ENCODE measurements around the gene RNF146. TPM values are rescaled to one million over a fixed set of nuclear protein-coding genes. Genes with fewer than 3 reads are reported as not detected.

RNF146 gene
- total RNA-seq, 4 donors from 2014 or later, result 18.6 to 54.6 (median 27.0) TPM

DNA sequence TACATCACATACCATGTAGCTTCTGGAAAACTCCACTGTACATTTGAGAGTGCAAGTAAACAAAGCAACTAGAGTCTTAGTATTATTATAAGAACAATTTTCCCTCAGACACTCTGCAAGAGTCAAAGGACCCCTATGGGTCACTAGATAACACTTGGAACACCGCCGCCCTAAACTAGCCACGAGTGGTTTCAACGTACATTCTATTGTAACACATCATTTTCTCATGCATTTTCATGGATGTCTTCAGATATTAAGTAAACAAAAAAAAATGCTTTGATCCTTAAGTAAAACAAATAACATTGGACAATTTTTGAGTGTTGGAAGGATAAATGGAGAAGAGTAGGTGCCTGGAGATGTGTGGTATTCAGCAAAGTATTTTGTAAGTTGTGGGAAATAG, 3.2 kb upstream of the RNF146 start:
- Histone ChIP-seq H3K4me3 (no peak overlapping the region), H3K4me1 (peaks cover 8% of the 10 kb centered on the region), H3K27ac (no peak overlapping the region), H3K36me3 (no peaks in the 10 kb centered on the region), H3K9me3 (no peaks in the 10 kb centered on the region), H3K27me3 (no peaks in the 10 kb centered on the region)
- DNase-seq (ENCODE audit: low spot score in 2 of 2), result no peak
- WGBS, result 68% methylated on average over 4 of the region's 4 CpGs
- TF ChIP-seq, protein P1, sequence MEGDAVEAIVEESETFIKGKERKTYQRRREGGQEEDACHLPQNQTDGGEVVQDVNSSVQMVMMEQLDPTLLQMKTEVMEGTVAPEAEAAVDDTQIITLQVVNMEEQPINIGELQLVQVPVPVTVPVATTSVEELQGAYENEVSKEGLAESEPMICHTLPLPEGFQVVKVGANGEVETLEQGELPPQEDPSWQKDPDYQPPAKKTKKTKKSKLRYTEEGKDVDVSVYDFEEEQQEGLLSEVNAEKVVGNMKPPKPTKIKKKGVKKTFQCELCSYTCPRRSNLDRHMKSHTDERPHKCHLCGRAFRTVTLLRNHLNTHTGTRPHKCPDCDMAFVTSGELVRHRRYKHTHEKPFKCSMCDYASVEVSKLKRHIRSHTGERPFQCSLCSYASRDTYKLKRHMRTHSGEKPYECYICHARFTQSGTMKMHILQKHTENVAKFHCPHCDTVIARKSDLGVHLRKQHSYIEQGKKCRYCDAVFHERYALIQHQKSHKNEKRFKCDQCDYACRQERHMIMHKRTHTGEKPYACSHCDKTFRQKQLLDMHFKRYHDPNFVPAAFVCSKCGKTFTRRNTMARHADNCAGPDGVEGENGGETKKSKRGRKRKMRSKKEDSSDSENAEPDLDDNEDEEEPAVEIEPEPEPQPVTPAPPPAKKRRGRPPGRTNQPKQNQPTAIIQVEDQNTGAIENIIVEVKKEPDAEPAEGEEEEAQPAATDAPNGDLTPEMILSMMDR (IDR thresholded peaks at IDR 0.05), result no peak
- TF ChIP-seq POLR2A (IDR thresholded peaks at IDR 0.05) (no peak), POLR2AphosphoS5 (IDR thresholded peaks at IDR 0.05) (no peak), EP300 (IDR thresholded peaks at IDR 0.05) (no peak)

DNA sequence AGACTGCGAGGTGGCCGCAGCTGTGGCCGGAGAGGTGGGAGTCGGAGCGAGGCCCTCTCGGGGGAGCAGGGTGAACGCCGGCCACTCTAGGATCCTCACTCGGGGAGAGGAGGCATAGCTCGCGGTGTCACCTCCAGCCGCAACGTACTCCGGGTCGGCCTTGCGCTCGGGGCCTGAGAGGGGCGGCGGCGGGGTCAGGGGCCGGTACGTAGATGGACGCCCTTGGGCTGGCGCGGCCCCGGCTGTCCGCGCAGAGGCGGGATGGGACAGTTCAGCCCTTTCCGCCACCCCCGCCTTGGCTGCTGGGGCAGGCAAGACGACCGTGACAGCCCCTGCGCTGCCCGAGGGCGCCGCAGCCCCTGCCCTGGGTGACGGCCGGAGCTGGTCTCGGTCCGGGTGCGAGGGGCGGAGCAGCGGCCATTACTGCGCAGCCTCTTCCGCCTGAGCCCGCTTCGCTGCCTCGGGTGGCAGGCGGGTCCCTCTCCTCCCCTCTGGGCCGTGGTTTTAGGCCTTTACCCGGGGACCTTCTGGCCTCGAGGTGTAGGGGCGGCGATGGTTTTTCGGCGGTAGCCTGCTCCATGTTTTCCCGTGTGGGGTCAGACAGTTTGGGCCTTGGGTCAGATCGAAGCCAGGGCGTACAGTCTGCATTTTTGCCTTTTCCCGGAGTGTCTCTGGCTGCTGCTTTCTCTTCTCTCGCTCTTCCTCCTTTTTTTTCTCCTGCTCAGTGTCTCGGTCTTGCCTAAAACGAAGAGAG, 405 bp downstream of the RNF146 start:
- DNase-seq (ENCODE audit: low spot score in 2 of 2), result peak; percentile 75 to 87
- H3K27me3 ChIP-seq, result no peaks in the 10 kb centered on the region

DNA sequence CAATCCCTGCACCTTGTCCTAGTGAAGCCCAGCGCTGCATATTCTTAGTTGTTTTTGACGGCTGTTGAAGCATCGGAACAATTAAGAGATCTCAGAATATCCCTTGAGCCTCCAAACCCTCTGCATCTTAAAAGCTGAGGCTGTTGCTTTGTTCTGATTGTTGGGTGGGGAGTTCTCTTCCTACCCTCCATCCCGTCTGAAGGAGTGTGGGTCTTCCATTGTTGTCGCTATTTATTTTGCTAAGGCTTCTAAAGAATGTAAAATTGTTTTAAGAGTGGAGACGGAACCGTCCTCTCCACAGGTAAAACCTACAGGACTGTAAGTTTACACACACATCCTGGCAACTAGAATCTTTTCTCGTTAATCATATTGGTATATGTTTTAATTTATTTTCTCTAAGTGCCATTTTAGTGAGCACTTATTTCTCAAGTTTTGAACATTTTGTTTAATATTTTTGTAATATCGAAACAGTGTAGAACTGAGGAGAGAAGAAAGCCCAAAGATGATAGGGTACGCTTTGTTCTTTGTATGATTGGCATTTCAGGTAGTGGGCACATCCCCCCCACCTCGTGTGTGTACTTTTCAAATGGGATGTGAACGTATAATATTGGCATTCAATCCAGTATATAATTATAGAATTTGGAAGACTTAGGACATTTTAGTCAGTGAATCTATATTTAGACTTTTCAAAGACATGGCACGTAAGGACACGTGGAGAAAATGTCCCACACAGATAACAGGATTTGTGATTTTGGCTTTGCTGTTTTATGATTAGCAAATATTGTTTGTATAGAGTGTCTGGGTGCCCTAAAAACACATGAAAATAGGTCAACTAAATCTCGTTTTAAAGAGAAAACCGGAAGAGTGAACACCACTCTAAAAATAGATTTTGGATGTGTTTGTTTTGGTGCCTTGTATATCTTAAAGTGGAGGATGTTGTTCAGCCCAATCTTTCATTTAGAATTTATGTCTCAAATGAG, 1.3 kb downstream of the RNF146 start:
- DNase-seq (ENCODE audit: low spot score in 2 of 2), result no peak

More for the DNA sequence above, 405 bp downstream of the RNF146 start:
- Histone ChIP-seq H3K36me3 (no peaks in the 10 kb centered on the region), H3K4me1 (peaks cover 27% of the 10 kb centered on the region), H3K4me3 (peak overlapping the region; percentile 93), H3K27ac (peak overlapping the region; percentile 99), H3K9me3 (no peaks in the 10 kb centered on the region)
- 1% methylated on average over 14 of the region's 64 CpGs for WGBS
- TF ChIP-seq POLR2A (IDR thresholded peaks at IDR 0.05), result peak; percentile 68 to 96
- peak in 1 of 3 donors; percentile 89 for TF ChIP-seq POLR2AphosphoS5 (IDR thresholded peaks at IDR 0.05)
- no peak for TF ChIP-seq EP300 (IDR thresholded peaks at IDR 0.05)

DNA sequence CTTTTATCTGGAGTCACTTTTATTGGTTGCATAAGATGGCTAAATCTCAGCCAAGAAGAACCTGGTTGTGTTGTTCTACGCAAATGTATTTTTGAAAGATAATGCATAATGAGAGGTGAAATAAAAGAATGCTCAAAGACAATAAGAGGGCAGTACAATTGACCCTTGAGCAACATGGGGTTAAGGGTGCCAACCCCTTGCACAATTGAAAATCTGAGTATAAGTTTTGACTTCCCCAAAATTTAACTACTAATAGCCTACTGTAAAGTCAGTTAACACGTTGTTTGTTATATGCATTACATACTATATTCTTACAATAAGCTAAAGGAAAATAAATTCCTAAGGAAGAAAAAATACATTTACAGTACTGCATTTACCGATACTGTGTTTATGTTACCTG, 5.9 kb downstream of the RNF146 start:
- Histone ChIP-seq H3K27ac (no peak overlapping the region), H3K9me3 (no peaks in the 10 kb centered on the region), H3K4me3 (no peak overlapping the region), H3K4me1 (peaks cover 35% of the 10 kb centered on the region), H3K36me3 (no peaks in the 10 kb centered on the region), H3K27me3 (no peaks in the 10 kb centered on the region)
- DNase-seq (ENCODE audit: low spot score in 2 of 2), result no peak
- 86% methylated on average over 3 of the region's 3 CpGs for WGBS
- TF ChIP-seq, protein P1 (IDR thresholded peaks at IDR 0.05), result no peak
- TF ChIP-seq POLR2AphosphoS5 (IDR thresholded peaks at IDR 0.05) (no peak), POLR2A (IDR thresholded peaks at IDR 0.05) (no peak), EP300 (IDR thresholded peaks at IDR 0.05) (no peak)

More for the DNA sequence above, 1.3 kb downstream of the RNF146 start:
- TF ChIP-seq EP300 (IDR thresholded peaks at IDR 0.05) (no peak), POLR2AphosphoS5 (IDR thresholded peaks at IDR 0.05) (no peak), POLR2A (IDR thresholded peaks at IDR 0.05) (no peak)
- TF ChIP-seq, protein P1 (IDR thresholded peaks at IDR 0.05), result no peak
- Histone ChIP-seq H3K36me3 (no peaks in the 10 kb centered on the region), H3K4me1 (peaks cover 35% of the 10 kb centered on the region), H3K9me3 (no peaks in the 10 kb centered on the region), H3K27ac (peak overlapping the region; percentile 99), H3K27me3 (no peaks in the 10 kb centered on the region), H3K4me3 (peak overlapping the region; percentile 93)
- WGBS, result 3% methylated on average over 16 of the region's 16 CpGs

DNA sequence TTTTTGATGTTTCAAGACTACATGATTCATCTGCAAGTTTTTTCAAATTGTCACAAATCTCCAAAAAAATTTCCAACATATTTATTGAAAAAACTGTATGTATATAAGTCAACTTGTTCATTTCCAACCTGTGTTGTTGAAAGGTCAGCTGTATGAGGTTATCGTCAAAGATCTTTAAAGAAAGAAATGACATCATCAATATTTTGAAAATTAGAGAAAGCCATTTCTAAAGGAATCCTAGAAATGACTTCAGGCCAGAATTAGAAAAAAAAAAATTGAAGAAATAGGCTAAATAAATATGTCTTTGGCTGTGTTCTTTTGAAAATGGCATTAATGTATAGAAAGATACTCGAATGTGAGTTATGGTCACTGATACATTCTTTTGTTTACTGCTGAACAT, 6.8 kb downstream of the RNF146 start:
- TF ChIP-seq, protein P1 (IDR thresholded peaks at IDR 0.05), result no peak
- TF ChIP-seq POLR2AphosphoS5 (IDR thresholded peaks at IDR 0.05) (no peak), EP300 (IDR thresholded peaks at IDR 0.05) (no peak), POLR2A (IDR thresholded peaks at IDR 0.05) (no peak)
- Histone ChIP-seq H3K27ac (no peak overlapping the region), H3K4me3 (no peak overlapping the region), H3K4me1 (peaks cover 31% of the 10 kb centered on the region), H3K36me3 (no peaks in the 10 kb centered on the region), H3K27me3 (no peaks in the 10 kb centered on the region), H3K9me3 (no peaks in the 10 kb centered on the region)
- DNase-seq (ENCODE audit: low spot score in 2 of 2), result no peak
- WGBS, result 91% methylated on average over 2 of the region's 2 CpGs
